Measurements from ENCODE around the gene HECTD4. TPM values are rescaled to one million over a fixed set of nuclear protein-coding genes. Genes with fewer than 3 reads are reported as not detected.
"Not testable (repeated sequence)": the region's sequence is repeated elsewhere in the genome, so short reads cannot be mapped to it uniquely, and the experiment has no call there.

The HECTD4 gene
- total RNA-seq, 1 donor from 2014 or later: 98.8 TPM

- peaks cover 40% of the 10 kb centered on the region for H3K4me1 Mint-ChIP-seq
- H3K27ac Mint-ChIP-seq: no peak overlapping the region
- DNase-seq (no peak), ATAC-seq (ENCODE audit: low read depth) (no peak)
- peaks cover 2% of the 10 kb centered on the region for H3K36me3 Mint-ChIP-seq (ENCODE audit: low read depth)
- ChIA-PET POLR2A (no interaction called here), CTCF (no interaction called here)
- H3K9me3 Mint-ChIP-seq: no peaks in the 10 kb centered on the region
- intact Hi-C loops (cut with micrococcal nuclease): loop anchor here (5.0 kb wide), 1 partner anchor 33 kb away; no protein-coding TSS in a partner anchor
- no peak overlapping the region for H3K4me3 Mint-ChIP-seq
- TF ChIP-seq CTCF (IDR thresholded peaks at IDR 0.05): no peak
- H3K27me3 Mint-ChIP-seq: no peaks in the 10 kb centered on the region
Observed at GRCh38 chr12:112340230-112340629, 42.0 kb downstream of the HECTD4 start.

- ATAC-seq (ENCODE audit: low read depth); intact Hi-C loops (cut with micrococcal nuclease); H3K9me3 Mint-ChIP-seq; H3K4me3 Mint-ChIP-seq; DNase-seq; POLR2A ChIA-PET; H3K27ac Mint-ChIP-seq; H3K36me3 Mint-ChIP-seq (ENCODE audit: low read depth); H3K27me3 Mint-ChIP-seq; CTCF ChIA-PET: not testable (repeated sequence)
- H3K4me1 Mint-ChIP-seq: peaks cover 31% of the 10 kb centered on the region
Observed at GRCh38 chr12:112334999-112335398, 47.2 kb downstream of the HECTD4 start.

- Mint-ChIP-seq H3K36me3 (ENCODE audit: low read depth) (peaks cover 6% of the 10 kb centered on the region), H3K27ac (no peak overlapping the region), H3K9me3 (no peaks in the 10 kb centered on the region), H3K4me3 (no peak overlapping the region), H3K27me3 (no peaks in the 10 kb centered on the region), H3K4me1 (peaks cover 34% of the 10 kb centered on the region)
- CTCF ChIA-PET: no interaction called here
- intact Hi-C loops (cut with micrococcal nuclease): no loop called here
- POLR2A ChIA-PET: no interaction called here
- TF ChIP-seq CTCF (IDR thresholded peaks at IDR 0.05): no peak
- no peak for ATAC-seq (ENCODE audit: low read depth)
- DNase-seq: no peak
Observed at GRCh38 chr12:112333019-112333418, 49.2 kb downstream of the HECTD4 start.

GRCh38 chr12:112331886-112332285 is 50.3 kb downstream of the HECTD4 start:
- peaks cover 5% of the 10 kb centered on the region for H3K36me3 Mint-ChIP-seq (ENCODE audit: low read depth)
- peaks cover 36% of the 10 kb centered on the region for H3K4me1 Mint-ChIP-seq
- H3K27ac Mint-ChIP-seq: no peak overlapping the region
- no peaks in the 10 kb centered on the region for H3K27me3 Mint-ChIP-seq
- ChIA-PET POLR2A (no interaction called here), CTCF (interaction anchor here (0.9 kb wide), 1 partner anchor 55 kb away, joined by 3 read pairs; no protein-coding TSS in a partner anchor)
- DNase-seq: no peak
- ATAC-seq (ENCODE audit: low read depth): no peak
- intact Hi-C loops (cut with micrococcal nuclease): no loop called here
- no peaks in the 10 kb centered on the region for H3K9me3 Mint-ChIP-seq
- TF ChIP-seq CTCF (IDR thresholded peaks at IDR 0.05): no peak
- H3K4me3 Mint-ChIP-seq: no peak overlapping the region

GRCh38 chr12:112330706-112331105 is 51.5 kb downstream of the HECTD4 start:
- intact Hi-C loops (cut with micrococcal nuclease): no loop called here
- Mint-ChIP-seq H3K4me1 (peaks cover 34% of the 10 kb centered on the region), H3K27me3 (no peaks in the 10 kb centered on the region), H3K9me3 (no peaks in the 10 kb centered on the region), H3K36me3 (ENCODE audit: low read depth) (peaks cover 5% of the 10 kb centered on the region), H3K4me3 (no peak overlapping the region), H3K27ac (no peak overlapping the region)
- POLR2A ChIA-PET: no interaction called here
- no peak for DNase-seq
- CTCF ChIA-PET: no interaction called here
- no peak for ATAC-seq (ENCODE audit: low read depth)
- no peak for TF ChIP-seq CTCF (IDR thresholded peaks at IDR 0.05)

- Mint-ChIP-seq H3K27ac (peak overlapping the region; percentile 13), H3K4me3 (no peak overlapping the region), H3K36me3 (ENCODE audit: low read depth) (no peaks in the 10 kb centered on the region), H3K4me1 (peaks cover 33% of the 10 kb centered on the region), H3K9me3 (no peaks in the 10 kb centered on the region), H3K27me3 (no peaks in the 10 kb centered on the region)
- intact Hi-C loops (cut with micrococcal nuclease): no loop called here
- ChIA-PET POLR2A (interaction anchor here (0.6 kb wide), 1 partner anchor 360 kb away, joined by 6 read pairs; no protein-coding TSS in a partner anchor), CTCF (no interaction called here)
- DNase-seq: no peak
- no peak for TF ChIP-seq CTCF (IDR thresholded peaks at IDR 0.05)
- no peak for ATAC-seq (ENCODE audit: low read depth)
Observed at GRCh38 chr12:112328456-112329124, 53.6 kb downstream of the HECTD4 start.

All from activated B cell treated with CpG ODN at 0.5 μM for 24 hours (primary cell).